ENCODE results near the gene CFAP77. TPM values are rescaled to one million over a fixed set of nuclear protein-coding genes. Genes with fewer than 3 reads are reported as not detected.

The CFAP77 gene
- total RNA-seq, 1 donor from 2014 or later: not detected

GRCh38 chr9:132509928-132510874, 100.2 kb downstream of the CFAP77 start:
- no peak for DNase-seq (ENCODE audit: low read depth)
- no peak overlapping the region for H3K4me3 ChIP-seq (ENCODE audit: low read depth, low read length)
- TF ChIP-seq CTCF (conservative IDR thresholded peaks at IDR 0.05; ENCODE audit: low read depth, low read length): no peak

GRCh38 chr9:132511191-132511999, 101.4 kb downstream of the CFAP77 start:
- no peak for DNase-seq (ENCODE audit: low read depth)
- no peak overlapping the region for H3K4me3 ChIP-seq (ENCODE audit: low read depth, low read length)
- no peak for TF ChIP-seq CTCF (conservative IDR thresholded peaks at IDR 0.05; ENCODE audit: low read depth, low read length)

- TF ChIP-seq CTCF (conservative IDR thresholded peaks at IDR 0.05; ENCODE audit: low read depth, low read length): no peak
- no peak overlapping the region for H3K4me3 ChIP-seq (ENCODE audit: low read depth, low read length)
- no peak for DNase-seq (ENCODE audit: low read depth)
Observed at GRCh38 chr9:132513416-132513815, 103.4 kb downstream of the CFAP77 start.

- no peak for DNase-seq (ENCODE audit: low read depth)
- H3K4me3 ChIP-seq (ENCODE audit: low read depth, low read length): no peak overlapping the region
- no peak for TF ChIP-seq CTCF (conservative IDR thresholded peaks at IDR 0.05; ENCODE audit: low read depth, low read length)
Observed at GRCh38 chr9:132514011-132514744, 104.2 kb downstream of the CFAP77 start.

- no peak for TF ChIP-seq CTCF (conservative IDR thresholded peaks at IDR 0.05; ENCODE audit: low read depth, low read length)
- no peak for DNase-seq (ENCODE audit: low read depth)
- H3K4me3 ChIP-seq (ENCODE audit: low read depth, low read length): no peak overlapping the region
Observed at GRCh38 chr9:132514821-132515220, 104.8 kb downstream of the CFAP77 start.

GRCh38 chr9:132516301-132516700, 106.3 kb downstream of the CFAP77 start:
- no peak overlapping the region for H3K4me3 ChIP-seq (ENCODE audit: low read depth, low read length)
- no peak for TF ChIP-seq CTCF (conservative IDR thresholded peaks at IDR 0.05; ENCODE audit: low read depth, low read length)
- no peak for DNase-seq (ENCODE audit: low read depth)
